Kasumi-1 (cell line): ENCODE results near the gene ACP6.
A peak's percentile ranks its signal among the peaks of the same experiment; 100 is the strongest.

Experiments used
- DNase-seq, 2 experiments: peaks; one replicate each; lab custom pipeline; 2025; lab: John Stamatoyannopoulos, UW

ACP6 gene

GRCh38 chr1:147651466-147651865, 18.9 kb downstream of the ACP6 start:
- no peak for DNase-seq

GRCh38 chr1:147648933-147649332, 21.4 kb downstream of the ACP6 start:
- DNase-seq = no peak

- DNase-seq = no peak
Observed at GRCh38 chr1:147647796-147648633, 22.3 kb downstream of the ACP6 start.

- DNase-seq = no peak
Observed at GRCh38 chr1:147643974-147644373, 26.4 kb downstream of the ACP6 start.

GRCh38 chr1:147641695-147642592, 28.4 kb downstream of the ACP6 start:
- DNase-seq = peak; percentile 52 to 64

GRCh38 chr1:147641291-147641690, 29.0 kb downstream of the ACP6 start:
- no peak for DNase-seq

- DNase-seq = peak; percentile 77 to 78
Observed at GRCh38 chr1:147640553-147641165, 29.7 kb downstream of the ACP6 start.

GRCh38 chr1:147636314-147636713, 34.0 kb downstream of the ACP6 start:
- no peak for DNase-seq

- DNase-seq = peak; percentile 86 to 89
Observed at GRCh38 chr1:147635342-147635741, 35.0 kb downstream of the ACP6 start.

- no peak for DNase-seq
Observed at GRCh38 chr1:147634645-147635044, 35.7 kb downstream of the ACP6 start.

GRCh38 chr1:147633759-147634158, 36.6 kb downstream of the ACP6 start:
- DNase-seq = no peak

GRCh38 chr1:147631839-147632238, 38.5 kb downstream of the ACP6 start:
- DNase-seq = no peak

- DNase-seq = no peak
Observed at GRCh38 chr1:147630447-147630846, 39.9 kb downstream of the ACP6 start.

- DNase-seq = no peak
Observed at GRCh38 chr1:147630022-147630421, 40.3 kb downstream of the ACP6 start.

- peak; percentile 47 to 59 for DNase-seq
Observed at GRCh38 chr1:147628441-147628840, 41.9 kb downstream of the ACP6 start.

GRCh38 chr1:147627435-147628110, 42.8 kb downstream of the ACP6 start:
- peak; percentile 35 to 44 for DNase-seq

GRCh38 chr1:147626739-147627138, 43.6 kb downstream of the ACP6 start:
- no peak for DNase-seq

- no peak for DNase-seq
Observed at GRCh38 chr1:147626291-147626690, 44.0 kb downstream of the ACP6 start.

- DNase-seq = peak; percentile 52 to 83
Observed at GRCh38 chr1:147625362-147625995, 44.8 kb downstream of the ACP6 start.

GRCh38 chr1:147624529-147624928, 45.8 kb downstream of the ACP6 start:
- no peak for DNase-seq

- DNase-seq = no peak
Observed at GRCh38 chr1:147624011-147624410, 46.3 kb downstream of the ACP6 start.
